Neutrophil (primary cell): ENCODE data around the gene CCDC71L.

Experiments
- H3K27ac ChIP-seq: fragments of 200-600 bp; sonication (generic); 2 replicates; pipeline ENCODE4 v1.5.1; 2016; ENCODE audit warnings: mild to moderate bottlenecking, moderate library complexity
- H3K27me3 ChIP-seq: fragments of 200-600 bp; sonication (generic); 2 replicates; pipeline ENCODE4 v1.6.0; 2016; ENCODE audit warnings: mild to moderate bottlenecking
- H3K36me3 ChIP-seq: fragments of 200-600 bp; sonication (generic); 2 replicates; pipeline ENCODE4 v1.5.1; 2017
- H3K4me1 ChIP-seq, 2 experiments: fragments of 200-600 bp in 1 of 2; sonication (generic) in 1 of 2; 1 replicate in 1 of 2; 2 replicates in 1 of 2; pipeline versions ENCODE4 v1.5.1 to v1.6.1; 2013 to 2016; ENCODE audit warnings: low read depth in 1 of 2, low read length in 1 of 2, mild to moderate bottlenecking in 1 of 2, moderate library complexity in 1 of 2; ENCODE audit not compliant: control insufficient read depth in 1 of 2, insufficient read depth in 1 of 2
- H3K4me3 ChIP-seq, 2 experiments: fragments of 200-600 bp in 1 of 2; sonication (generic) in 1 of 2; 1 replicate in 1 of 2; 2 replicates in 1 of 2; pipeline ENCODE4 v1.5.1; 2013 to 2016; ENCODE audit warnings: low read depth in 1 of 2, low read length in 1 of 2, mild to moderate bottlenecking in 1 of 2, moderate library complexity in 1 of 2
- H3K9me3 ChIP-seq: fragments of 200-600 bp; sonication (generic); 2 replicates; pipeline ENCODE4 v1.5.1; 2016
- CTCF ChIP-seq: fragments of 200-600 bp; sonication (generic); IDR thresholded peaks from 2 replicates; pipeline ENCODE4 v1.5.1; 2016; ENCODE audit warnings: antibody characterized with exemption

CCDC71L gene

GRCh38 chr7:106615808-106616707, 44.9 kb downstream of the CCDC71L start:
- H3K4me1 ChIP-seq = no peaks in the 10 kb centered on the region
- no peak overlapping the region for H3K4me3 ChIP-seq
- no peaks in the 10 kb centered on the region for H3K36me3 ChIP-seq
- H3K27me3 ChIP-seq = no peaks in the 10 kb centered on the region
- no peaks in the 10 kb centered on the region for H3K9me3 ChIP-seq
- no peak overlapping the region for H3K27ac ChIP-seq
- TF ChIP-seq CTCF = no peak

GRCh38 chr7:106614751-106615150, 46.2 kb downstream of the CCDC71L start:
- Histone ChIP-seq H3K4me1 (no peaks in the 10 kb centered on the region), H3K36me3 (no peaks in the 10 kb centered on the region), H3K27me3 (no peaks in the 10 kb centered on the region), H3K27ac (no peak overlapping the region), H3K4me3 (no peak overlapping the region), H3K9me3 (no peaks in the 10 kb centered on the region)
- no peak for TF ChIP-seq CTCF

GRCh38 chr7:106613848-106614560, 47.0 kb downstream of the CCDC71L start:
- Histone ChIP-seq H3K27me3 (no peaks in the 10 kb centered on the region), H3K36me3 (no peaks in the 10 kb centered on the region), H3K4me1 (no peaks in the 10 kb centered on the region), H3K4me3 (no peak overlapping the region), H3K9me3 (no peaks in the 10 kb centered on the region), H3K27ac (no peak overlapping the region)
- no peak for TF ChIP-seq CTCF

GRCh38 chr7:106613279-106613678, 47.7 kb downstream of the CCDC71L start:
- H3K4me1 ChIP-seq = no peaks in the 10 kb centered on the region
- no peaks in the 10 kb centered on the region for H3K36me3 ChIP-seq
- no peak overlapping the region for H3K4me3 ChIP-seq
- H3K9me3 ChIP-seq = no peaks in the 10 kb centered on the region
- no peak for TF ChIP-seq CTCF
- H3K27me3 ChIP-seq = no peaks in the 10 kb centered on the region
- no peak overlapping the region for H3K27ac ChIP-seq

GRCh38 chr7:106612432-106612831, 48.5 kb downstream of the CCDC71L start:
- Histone ChIP-seq H3K9me3 (no peaks in the 10 kb centered on the region), H3K4me3 (no peak overlapping the region), H3K4me1 (no peaks in the 10 kb centered on the region), H3K27ac (no peak overlapping the region), H3K27me3 (no peaks in the 10 kb centered on the region), H3K36me3 (no peaks in the 10 kb centered on the region)
- no peak for TF ChIP-seq CTCF
